ENCODE data around the gene POMGNT1. TPM values are rescaled to one million over a fixed set of nuclear protein-coding genes. Genes with fewer than 3 reads are reported as not detected.

Gene POMGNT1
- total and polyA plus RNA-seq, 2 of the 13 experiments (the other 11 are each of a cell fraction or from before 2014, with no cell fraction given): 33.9 to 46.8 TPM

DNA sequence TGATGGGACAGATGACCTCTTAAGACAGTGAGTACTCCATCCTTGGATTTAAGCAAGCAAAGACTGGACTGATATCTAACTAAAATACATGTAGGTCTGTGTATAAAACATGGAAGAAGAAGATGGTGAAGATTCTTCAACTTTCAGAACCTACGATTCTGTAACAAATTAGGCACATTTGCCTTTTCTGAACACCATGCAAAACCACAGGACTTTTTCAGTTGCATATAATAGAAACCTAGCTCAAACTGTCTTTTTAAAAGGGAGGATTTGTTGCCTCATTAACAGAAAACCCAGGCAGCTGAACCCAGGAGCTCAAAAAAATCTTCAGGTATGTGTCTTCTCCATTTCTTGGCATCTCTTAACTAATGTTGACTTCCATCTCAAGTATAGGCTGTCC is 38.0 kb downstream of the POMGNT1 start:
- intact Hi-C loops (cut with micrococcal nuclease; ENCODE audit: unreplicated experiment): no loop called here
- DNase-seq (ENCODE audit: low spot score) (no peak), ATAC-seq (no peak), FAIRE-seq (no peak)
- H3K79me2 ChIP-seq (ENCODE audit: insufficient read depth, low read length): no peaks in the 10 kb centered on the region
- H3K4me3 ChIP-seq (replicated peaks in 1 of 3; ENCODE audit: insufficient read depth in 1 of 3, low read depth in 2 of 3, low read length in 3 of 3): no peak overlapping the region
- TF ChIP-seq TBX2 (CRISPR knock-in tag; IDR thresholded peaks at IDR 0.05; ENCODE audit: borderline replicate concordance) (no peak), BCL6 (CRISPR knock-in tag; IDR thresholded peaks at IDR 0.05) (no peak), ZNF3 (CRISPR knock-in tag; IDR thresholded peaks at IDR 0.05) (no peak), MED13 (CRISPR knock-in tag; IDR thresholded peaks at IDR 0.05) (no peak), NFIC (IDR thresholded peaks at IDR 0.05; ENCODE audit: low read length) (no peak), ZNF441 (CRISPR knock-in tag; IDR thresholded peaks at IDR 0.05; ENCODE audit: borderline replicate concordance) (no peak), RBAK (CRISPR knock-in tag; IDR thresholded peaks at IDR 0.05) (no peak), RFX5 (IDR thresholded peaks at IDR 0.05; ENCODE audit: low read depth, low read length) (no peak)
- no peaks in the 10 kb centered on the region for H3K36me3 ChIP-seq (replicated peaks in 1 of 2; ENCODE audit: control insufficient read depth in 1 of 2, insufficient read depth in 2 of 2, low read length in 2 of 2)
- no peak overlapping the region for H3K9ac ChIP-seq (ENCODE audit: insufficient read depth, low read depth, low read length)
- peaks cover 0 to 13% of the 10 kb centered on the region in 2 experiments; a peak in 2 of 5 replicates for H3K27me3 ChIP-seq (ENCODE audit: control insufficient read depth in 1 of 2, insufficient read depth in 2 of 2, low read length in 2 of 2)
- POLR2A ChIA-PET: no interaction called here
- no peak overlapping the region for H3K4me2 ChIP-seq (ENCODE audit: low read depth, low read length)
- CTCF ChIA-PET (ENCODE audit: low intra/inter-chr PET ratio, low total read pairs): no interaction called here
- H3K4me1 ChIP-seq (ENCODE audit: insufficient read depth, low read length): peaks cover 15% of the 10 kb centered on the region
- 3% methylated on average over 1 of the region's 1 CpG for WGBS (ENCODE audit: low lambda C conversion rate)
- BruUV-seq (replicated peaks): no TSS peak
- in situ Hi-C loops (cut with HindIII; ENCODE audit: extremely low pct_ligation_motif_present, low pct_unique_long_range_greater_than_20kb): no loop called here
- H4K20me1 ChIP-seq (ENCODE audit: insufficient read depth, low read length): no peaks in the 10 kb centered on the region
- H2AFZ ChIP-seq (ENCODE audit: low read length): no peak overlapping the region
- H3K9me3 ChIP-seq (ENCODE audit: low read length): no peaks in the 10 kb centered on the region
- H3K27ac ChIP-seq (ENCODE audit: extremely low read length, insufficient read depth, low read length): no peak overlapping the region

DNA sequence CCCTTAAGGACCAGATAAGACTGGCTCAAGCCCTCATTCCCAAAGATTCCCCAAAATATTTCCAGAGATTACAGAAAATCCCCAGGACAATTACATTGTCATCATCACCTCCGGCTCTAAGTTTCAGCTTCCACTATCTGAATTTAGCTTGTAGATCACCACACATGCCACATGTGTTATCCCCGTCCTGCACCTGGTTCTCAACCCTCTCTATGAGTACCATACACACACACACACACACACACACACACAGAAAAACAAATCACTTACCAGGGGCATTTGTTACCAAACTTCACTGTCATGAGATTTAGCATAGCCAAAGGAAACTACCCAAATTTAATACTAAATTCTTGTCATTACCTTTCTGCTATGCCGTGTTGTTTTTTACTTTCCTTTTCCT is 38.7 kb downstream of the POMGNT1 start:
- ATAC-seq (no peak), DNase-seq (ENCODE audit: low spot score) (no peak), FAIRE-seq (no peak)
- Histone ChIP-seq H3K4me1 (ENCODE audit: insufficient read depth, low read length) (peaks cover 15% of the 10 kb centered on the region), H3K27me3 (ENCODE audit: control insufficient read depth in 1 of 2, insufficient read depth in 2 of 2, low read length in 2 of 2) (peaks cover 0 to 13% of the 10 kb centered on the region in 2 experiments; a peak in 2 of 5 replicates), H3K79me2 (ENCODE audit: insufficient read depth, low read length) (no peaks in the 10 kb centered on the region), H3K27ac (ENCODE audit: extremely low read length, insufficient read depth, low read length) (no peak overlapping the region), H3K36me3 (replicated peaks in 1 of 2; ENCODE audit: control insufficient read depth in 1 of 2, insufficient read depth in 2 of 2, low read length in 2 of 2) (no peaks in the 10 kb centered on the region), H3K4me2 (ENCODE audit: low read depth, low read length) (no peak overlapping the region), H4K20me1 (ENCODE audit: insufficient read depth, low read length) (no peaks in the 10 kb centered on the region), H3K9me3 (ENCODE audit: low read length) (no peaks in the 10 kb centered on the region), H3K9ac (ENCODE audit: insufficient read depth, low read depth, low read length) (no peak overlapping the region), H2AFZ (ENCODE audit: low read length) (no peak overlapping the region), H3K4me3 (replicated peaks in 1 of 3; ENCODE audit: insufficient read depth in 1 of 3, low read depth in 2 of 3, low read length in 3 of 3) (no peak overlapping the region)
- intact Hi-C loops (cut with micrococcal nuclease; ENCODE audit: unreplicated experiment): loop anchor here (2.0 kb wide), 1 partner anchor 43 kb away; no protein-coding TSS in a partner anchor
- 25% methylated on average over 3 of the region's 3 CpGs for WGBS (ENCODE audit: low lambda C conversion rate)
- ChIA-PET CTCF (ENCODE audit: low intra/inter-chr PET ratio, low total read pairs) (no interaction called here), POLR2A (no interaction called here)
- in situ Hi-C loops (cut with HindIII; ENCODE audit: extremely low pct_ligation_motif_present, low pct_unique_long_range_greater_than_20kb): no loop called here
- TF ChIP-seq DMAP1 (CRISPR knock-in tag; IDR thresholded peaks at IDR 0.05) (no peak), YEATS4 (CRISPR knock-in tag; IDR thresholded peaks at IDR 0.05; ENCODE audit: borderline replicate concordance) (no peak), RBM39 (IDR thresholded peaks at IDR 0.05; ENCODE audit: low read depth, low read length, poor library complexity, severe bottlenecking) (no peak), NFIB (CRISPR knock-in tag; IDR thresholded peaks at IDR 0.05; ENCODE audit: borderline replicate concordance) (no peak), CEBPG (CRISPR knock-in tag; IDR thresholded peaks at IDR 0.05) (no peak)
- BruUV-seq (replicated peaks): no TSS peak

Measured in HepG2 (cell line).